A549 (cell line): ENCODE measurements around the gene DLGAP1. TPM values are rescaled to one million over a fixed set of nuclear protein-coding genes. Genes with fewer than 3 reads are reported as not detected.

Experiments
- ATAC-seq, 2 experiments: fragments of 200-7000 bp in 1 of 2; fragments of >200 bp in 1 of 2; cut with Nextera tagmentation in 1 of 2; cut with Tn5 transposase in 1 of 2; 3 replicates each; pipeline versions ENCODE4 v1.8.0 to v1.9.1; 2018 to 2020; ENCODE audit warnings: mild to moderate bottlenecking in 1 of 2, moderate library complexity in 1 of 2
- CTCF ChIA-PET: fragments of 300-600 bp; sonication (Branson Sonifier 250); formaldehyde crosslinking; extraction: SDS; loops from one replicate; lab custom pipeline; 2021; ENCODE audit warnings: antibody characterized with exemption, inconsistent platforms; lab: Yijun Ruan, JAX
- POLR2A ChIA-PET: fragments of 350-600 bp; formaldehyde crosslinking; extraction: SDS; loops from one replicate; lab custom pipeline; 2021; ENCODE audit warnings: antibody characterized with exemption, inconsistent platforms; lab: Yijun Ruan, JAX
- DNase-seq, 2 experiments: peaks; one replicate each; pipeline versions ENCODE4 v3.0.0 to v3.0.0-alpha.2; 2011 to 2016; ENCODE audit warnings: low read depth in 1 of 2, low spot score in 1 of 2
- FAIRE-seq: peaks from 2 replicates; lab custom pipeline; 2011; peaks lifted over from hg19 to GRCh38; lab: Jason Lieb, UNC
- H3K27ac ChIP-seq, 2 experiments: fragments of >200 bp; sonication (Bioruptor Twin); formaldehyde crosslinking; 3 replicates each; pipeline ENCODE4 v1.5.1; 2016 to 2017
- H3K4me1 ChIP-seq: fragments of >200 bp; sonication (Bioruptor Twin); formaldehyde crosslinking; 3 replicates; pipeline ENCODE4 v1.6.1; 2016
- H3K4me2 ChIP-seq: fragments of >200 bp; sonication (Bioruptor Twin); formaldehyde crosslinking; 3 replicates; pipeline ENCODE4 v1.6.1; 2016
- H3K4me3 ChIP-seq: fragments of >200 bp; sonication (Bioruptor Twin); formaldehyde crosslinking; 3 replicates; pipeline ENCODE4 v1.5.1; 2016
- H3K9me3 ChIP-seq: fragments of >200 bp; sonication (Bioruptor Twin); formaldehyde crosslinking; 3 replicates; pipeline ENCODE4 v1.6.1; 2016
- BCL3 ChIP-seq: fragments of >200 bp; sonication (Bioruptor Twin); formaldehyde crosslinking; IDR thresholded peaks from 3 replicates; pipeline ENCODE4 v1.6.1; 2016
- CTCF ChIP-seq: fragments of >200 bp; sonication (Bioruptor Twin); formaldehyde crosslinking; IDR thresholded peaks from 3 replicates; pipeline ENCODE4 v1.5.1; 2016
- E2F6 ChIP-seq: IDR thresholded peaks from 2 replicates; pipeline ENCODE4 v1.6.1; 2012; ENCODE audit warnings: low read depth, borderline replicate concordance
- EHMT2 ChIP-seq: fragments of 200-600 bp; sonication (generic); IDR thresholded peaks from 2 replicates; pipeline ENCODE4 v1.6.1; 2016; ENCODE audit warnings: antibody characterized with exemption, low read depth, mild to moderate bottlenecking, moderate library complexity
- EP300 ChIP-seq, 2 experiments: fragments of >200 bp; sonication (Bioruptor Twin); formaldehyde crosslinking; IDR thresholded peaks; 2 replicates in 1 of 2; 3 replicates in 1 of 2; pipeline ENCODE4 v1.6.1; 2016 to 2017
- ESRRA ChIP-seq: fragments of 150-350 bp; IDR thresholded peaks from 2 replicates; pipeline ENCODE4 v1.6.1; 2014; ENCODE audit warnings: mild to moderate bottlenecking, low read length, borderline replicate concordance
- HES2 ChIP-seq: fragments of >200 bp; sonication (Bioruptor Twin); formaldehyde crosslinking; IDR thresholded peaks from 2 replicates; pipeline ENCODE4 v1.6.1; 2016
- HEYL ChIP-seq: fragments of 250-450 bp; sonication (Bioruptor Pico); IDR thresholded peaks from 2 replicates; pipeline ENCODE4 v1.8.0; 2021; ENCODE audit warnings: mild to moderate bottlenecking, moderate library complexity
- HOXA7 ChIP-seq: fragments of 250-450 bp; sonication (Bioruptor Pico); IDR thresholded peaks from 2 replicates; pipeline ENCODE4 v1.5.0; 2020; ENCODE audit warnings: mild to moderate bottlenecking, moderate library complexity
- JUN ChIP-seq, 2 experiments: fragments of >200 bp; sonication (Bioruptor Twin); formaldehyde crosslinking; IDR thresholded peaks; 2 replicates in 1 of 2; 3 replicates in 1 of 2; pipeline ENCODE4 v1.6.1; 2016 to 2017
- JUNB ChIP-seq: fragments of >200 bp; sonication (Bioruptor Twin); formaldehyde crosslinking; IDR thresholded peaks from 2 replicates; pipeline ENCODE4 v1.6.1; 2016
- MAFK ChIP-seq: fragments of 450-650 bp; IDR thresholded peaks from 2 replicates; pipeline ENCODE4 v1.6.1; 2014; ENCODE audit not compliant: partially characterized antibody
- MAZ ChIP-seq: fragments of 150-350 bp; IDR thresholded peaks from 2 replicates; pipeline ENCODE4 v1.6.1; 2014; ENCODE audit warnings: antibody characterized with exemption, low read depth, low read length, borderline replicate concordance
- PHF8 ChIP-seq: fragments of 200-600 bp; sonication (generic); IDR thresholded peaks from 2 replicates; pipeline ENCODE4 v1.6.1; 2016; ENCODE audit warnings: low read depth, mild to moderate bottlenecking, antibody characterized with exemption, moderate library complexity, borderline replicate concordance
- RAD21 ChIP-seq, 2 experiments: fragments of >200 bp in 1 of 2; sonication (Bioruptor Twin) in 1 of 2; formaldehyde crosslinking in 1 of 2; IDR thresholded peaks in 1 of 2; conservative IDR thresholded peaks in 1 of 2; 2 replicates in 1 of 2; 3 replicates in 1 of 2; pipeline ENCODE4 v1.6.1; 2012 to 2018; ENCODE audit warnings: inconsistent platforms in 1 of 2
- RFX5 ChIP-seq: fragments of 450-650 bp; IDR thresholded peaks from 2 replicates; pipeline ENCODE4 v1.7.1; 2014; ENCODE audit warnings: antibody characterized with exemption, mild to moderate bottlenecking, moderate library complexity
- SMC3 ChIP-seq: fragments of >200 bp; sonication (Bioruptor Twin); formaldehyde crosslinking; IDR thresholded peaks from 3 replicates; pipeline ENCODE4 v1.6.1; 2018; ENCODE audit warnings: inconsistent platforms
- SREBF2 ChIP-seq: fragments of 450-650 bp; IDR thresholded peaks from 2 replicates; pipeline ENCODE4 v1.6.1; 2014; ENCODE audit warnings: mild to moderate bottlenecking, moderate library complexity
- TFCP2L1 ChIP-seq: fragments of 250-450 bp; sonication (Bioruptor Pico); IDR thresholded peaks from 2 replicates; pipeline ENCODE4 v1.5.0; 2021; ENCODE audit warnings: mild to moderate bottlenecking
- TP53 ChIP-seq: fragments of 250-450 bp; sonication (Bioruptor Pico); IDR thresholded peaks from 2 replicates; pipeline ENCODE4 v1.5.0; 2021; ENCODE audit warnings: mild to moderate bottlenecking, moderate library complexity
- ZC3H11A ChIP-seq: fragments of 450-650 bp; IDR thresholded peaks from 2 replicates; pipeline ENCODE4 v1.6.1; 2014; ENCODE audit warnings: antibody characterized with exemption, mild to moderate bottlenecking
- WGBS: methylation state at CpG from one replicate; pipeline ENCODE4 v1.1.6; 2017; ENCODE audit errors: missing lambda C conversion rate; 5-methylcytosine and 5-hydroxymethylcytosine counted together
- polyA plus RNA-seq, 4 experiments: library from polyadenylated mRNA; depleted of rRNA in 3 of 4; stranded (reverse); fragments of >200 nt; fragmentation: RNase III in 1 of 4; extraction: RNeasy Plus Mini Kit Qiagen cat#74134 plus additional on column Dnase treatment in 1 of 4; gene quantifications; 2 replicates in 3 of 4; 3 replicates in 1 of 4; pipeline ENCODE4 v1.2.3, GENCODE V29; 2011 to 2017

DLGAP1 gene
- polyA plus RNA-seq, 2 of the 4 experiments (the other 2 are of a cell fraction): 0.04 to 0.12 TPM

GRCh38 chr18:3725115-3725514, 730.0 kb downstream of the DLGAP1 start:
- ChIA-PET CTCF (no interaction called here), POLR2A (no interaction called here)
- TF ChIP-seq TP53 (CRISPR knock-in tag) (no peak), RFX5 (peak; percentile 70; the same call in 1 of the 2 replicates)
- no peak overlapping the region for H3K27ac ChIP-seq
- no peak for FAIRE-seq
- ATAC-seq: no peak
- WGBS: 63% methylated on average over 2 of the region's 2 CpGs
- H3K4me3 ChIP-seq: no peak overlapping the region
- no peak for DNase-seq
- H3K4me2 ChIP-seq: no peak overlapping the region
- no peaks in the 10 kb centered on the region for H3K9me3 ChIP-seq
- H3K4me1 ChIP-seq: peaks cover 34% of the 10 kb centered on the region

- no peaks in the 10 kb centered on the region for H3K9me3 ChIP-seq
- DNase-seq: no peak
- H3K27ac ChIP-seq: no peak overlapping the region
- ATAC-seq: no peak
- no peak for TF ChIP-seq RAD21 (conservative IDR thresholded peaks at IDR 0.05 in 1 of 2, IDR thresholded peaks at IDR 0.05 in 1 of 2)
- TF ChIP-seq HOXA7 (CRISPR knock-in tag): no peak
- TF ChIP-seq ZC3H11A: no peak
- TF ChIP-seq EHMT2: no peak
- TF ChIP-seq E2F6: no peak
- no peak for TF ChIP-seq TFCP2L1 (CRISPR knock-in tag)
- TF ChIP-seq MAFK: no peak
- TF ChIP-seq SREBF2: no peak
- no peak for TF ChIP-seq PHF8
- TF ChIP-seq SMC3: no peak
- TF ChIP-seq EP300 (IDR thresholded peaks at IDR 0.05): no peak
- no peak for TF ChIP-seq JUNB
- TF ChIP-seq HES2: no peak
- no peak for TF ChIP-seq HEYL (CRISPR knock-in tag)
- no peak for TF ChIP-seq BCL3
- TF ChIP-seq MAZ: no peak
- TF ChIP-seq JUN (IDR thresholded peaks at IDR 0.05): no peak
- no peak overlapping the region for H3K4me3 ChIP-seq
- ChIA-PET POLR2A (no interaction called here), CTCF (interaction anchor here (1.0 to 1.1 kb wide), 2 partner anchors 9 to 19 kb away, joined by 3 read pairs; no protein-coding TSS in a partner anchor)
- H3K4me1 ChIP-seq: peaks cover 34% of the 10 kb centered on the region
- peak overlapping the region; percentile 49 for H3K4me2 ChIP-seq
- FAIRE-seq: no peak
Measured at GRCh38 chr18:3723554-3723953, 731.6 kb downstream of the DLGAP1 start.

GRCh38 chr18:3722649-3723433, 732.3 kb downstream of the DLGAP1 start:
- no peak for ATAC-seq

More at GRCh38 chr18:3722649-3723433, 732.3 kb downstream of the DLGAP1 start:
- CTCF ChIA-PET: interaction anchor here (0.8 to 1.4 kb wide), 4 partner anchors 8 to 345 kb away, joined by 3 to 5 read pairs (median 4); no protein-coding TSS in a partner anchor
- FAIRE-seq (no peak), DNase-seq (peak in 1 of 2 experiments; percentile 13)
- 42% methylated on average over 5 of the region's 5 CpGs for WGBS
- no peaks in the 10 kb centered on the region for H3K9me3 ChIP-seq
- no peak overlapping the region for H3K4me3 ChIP-seq
- TF ChIP-seq MAFK (peak; percentile 99), E2F6 (no peak), CTCF (no peak), ESRRA (no peak)
- H3K4me2 ChIP-seq: peak overlapping the region; percentile 49
- H3K4me1 ChIP-seq: peaks cover 34% of the 10 kb centered on the region
- no peak overlapping the region; a peak in 1 of 6 replicates for H3K27ac ChIP-seq
- POLR2A ChIA-PET: interaction anchor here (0.7 kb wide), 1 partner anchor 129 kb away, joined by 3 read pairs; no protein-coding TSS in a partner anchor
